ENCODE measurements around the gene UMPS. TPM values are rescaled to one million over a fixed set of nuclear protein-coding genes. Genes with fewer than 3 reads are reported as not detected.

Gene UMPS
- total and polyA plus RNA-seq, 12 donors = 3.1 to 14.4 (median 7.2) TPM

DNA sequence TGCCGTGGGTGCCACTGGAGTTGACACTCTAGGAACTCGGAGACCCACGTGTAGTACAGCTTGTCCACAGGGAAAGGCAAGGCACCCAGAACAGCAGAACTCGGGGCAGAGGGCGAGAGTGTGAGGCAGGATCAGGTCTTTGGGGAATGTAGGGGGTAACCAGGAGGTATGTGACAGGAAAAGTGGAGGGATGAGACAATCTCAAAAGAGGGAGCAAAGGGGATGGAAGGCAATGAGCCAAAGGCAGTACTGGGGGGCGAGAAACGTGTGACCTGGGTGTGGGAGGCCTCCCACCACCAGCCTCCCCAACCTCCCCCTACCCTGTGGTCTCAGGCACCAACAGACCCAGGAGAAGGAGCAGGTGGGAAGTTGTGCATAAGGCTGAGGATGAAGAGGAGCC lies 48.9 kb downstream of the UMPS start:
- H3K9me3 ChIP-seq = no peaks in the 10 kb centered on the region
- WGBS, 2 donors = 79 to 87% methylated on average over 7 of the region's 7 CpGs
- no peak for ATAC-seq

GRCh38 chr3:124779751-124780191 lies 49.5 kb downstream of the UMPS start:
- intact Hi-C loops (cut with DNase I) = loop anchor here in 8 of 10 donors (5.0 to 10.0 kb wide), 5 partner anchors 33 to 265 kb away; partner anchors contain the start of gene ITGB5 (in 6 of the 8)
- peaks cover 34 to 90% (median 73%) of the 10 kb centered on the region in 9 donors for H3K4me1 ChIP-seq
- ATAC-seq = peak in 5 of 8 donors; percentile 2 to 19 (median 10)
- no peak for TF ChIP-seq CTCF (IDR thresholded peaks at IDR 0.05)
- DNase-seq = no peak
- H3K4me3 ChIP-seq = peak overlapping the region in 4 of 10 donors; percentile 10 to 16 (median 10)
- H3K27me3 ChIP-seq = no peaks in the 10 kb centered on the region
- no peaks in the 10 kb centered on the region for H3K9me3 ChIP-seq
- peak overlapping the region; percentile 67 to 97 (median 90) for H3K27ac ChIP-seq
- WGBS, 2 donors = 53 to 65% methylated on average over 9 of the region's 9 CpGs
- peaks cover 0 to 14% (median 0%) of the 10 kb centered on the region in 9 donors for H3K36me3 ChIP-seq

More for the DNA sequence above, 48.9 kb downstream of the UMPS start:
- no peaks in the 10 kb centered on the region for H3K27me3 ChIP-seq
- H3K27ac ChIP-seq = peak overlapping the region in 8 of 10 donors; percentile 75 to 97 (median 92)
- intact Hi-C loops (cut with DNase I) = loop anchor here in 4 of 10 donors (5.0 to 10.0 kb wide), 4 partner anchors 33 to 266 kb away; partner anchors contain the start of gene ITGB5 (in 1 of the 4)
- no peak overlapping the region for H3K4me3 ChIP-seq
- TF ChIP-seq CTCF (IDR thresholded peaks at IDR 0.05) = no peak
- H3K4me1 ChIP-seq = peaks cover 30 to 90% (median 74%) of the 10 kb centered on the region in 9 donors
- DNase-seq = no peak
- H3K36me3 ChIP-seq = peaks cover 0 to 10% (median 0%) of the 10 kb centered on the region in 9 donors

- peak overlapping the region in 5 of 10 donors; percentile 0 to 16 (median 10) for H3K4me3 ChIP-seq
- intact Hi-C loops (cut with DNase I) = loop anchor here in 7 of 10 donors (5.0 to 10.0 kb wide), 3 partner anchors 54 to 122 kb away; partner anchors contain the start of gene ITGB5 (in 5 of the 7)
Observed at GRCh38 chr3:124780356-124780755, 50.1 kb downstream of the UMPS start.

More at GRCh38 chr3:124780356-124780755, 50.1 kb downstream of the UMPS start:
- peak overlapping the region; percentile 67 to 97 (median 90) for H3K27ac ChIP-seq
- H3K27me3 ChIP-seq = no peaks in the 10 kb centered on the region
- H3K36me3 ChIP-seq = peaks cover 0 to 18% (median 0%) of the 10 kb centered on the region in 9 donors
- no peaks in the 10 kb centered on the region for H3K9me3 ChIP-seq
- peak; percentile 77 to 87 for DNase-seq
- TF ChIP-seq CTCF (IDR thresholded peaks at IDR 0.05) = no peak
- peaks cover 35 to 90% (median 71%) of the 10 kb centered on the region in 9 donors for H3K4me1 ChIP-seq
- WGBS, 2 donors = 5% methylated on average over 8 of the region's 8 CpGs
- ATAC-seq = peak; percentile 82 to 88 (median 84)

Data from heart right ventricle (tissue), 16 donors.